IMR-90 (cell line): ENCODE measurements around the gene GIMAP8. TPM values are rescaled to one million over a fixed set of nuclear protein-coding genes. Genes with fewer than 3 reads are reported as not detected.
A peak's percentile ranks its signal among the peaks of the same experiment; 100 is the strongest.

Source experiments
- ATAC-seq: fragments of 200-7000 bp; cut with Tn5 transposase; 2 replicates; pipeline ENCODE4 v1.9.1; 2020; ENCODE audit warnings: low read depth, mild to moderate bottlenecking, moderate library complexity
- BruUV-seq: library from RNA; stranded (reverse); fragments of 400-500 nt; replicated peaks from 2 replicates; lab custom pipeline; 2021; lab: Mats Ljungman, UMichigan
- CTCF ChIA-PET: fragments of 300-600 bp; formaldehyde crosslinking; extraction: SDS; loops from one replicate; lab custom pipeline; 2021; ENCODE audit warnings: antibody characterized with exemption; lab: Yijun Ruan, JAX
- POLR2A ChIA-PET: fragments of 300-600 bp; sonication (Branson Sonifier 250); formaldehyde crosslinking; loops from one replicate; lab custom pipeline; 2022; ENCODE audit warnings: antibody characterized with exemption; ENCODE audit not compliant: unreplicated experiment; lab: Charles Lee
- DNase-seq: peaks from one replicate; pipeline ENCODE4 v3.0.0; 2013
- H2AFZ ChIP-seq: replicated peaks from 2 replicates; pipeline ENCODE3; 2013; ENCODE audit warnings: low read length, mild to moderate bottlenecking; ENCODE audit not compliant: poor library complexity
- H2AK5ac ChIP-seq: 2 replicates; pipeline ENCODE4 v1.6.1; 2013; ENCODE audit warnings: low read depth, low read length, inconsistent platforms
- H2AK9ac ChIP-seq: replicated peaks from 2 replicates; pipeline ENCODE3; 2013; ENCODE audit warnings: mild to moderate bottlenecking, low read depth, low read length, moderate library complexity; ENCODE audit not compliant: poor library complexity
- H2BK120ac ChIP-seq: 2 replicates; pipeline ENCODE4 v1.6.1; 2013; ENCODE audit warnings: low read depth, low read length, inconsistent platforms
- H2BK15ac ChIP-seq: 3 replicates; pipeline ENCODE4 v1.6.1; 2013; ENCODE audit warnings: low read depth, low read length, inconsistent platforms
- H2BK20ac ChIP-seq: 2 replicates; pipeline ENCODE4 v1.6.1; 2013; ENCODE audit warnings: low read depth, mild to moderate bottlenecking, inconsistent platforms, low read length, moderate library complexity
- H2BK5ac ChIP-seq: 2 replicates; pipeline ENCODE4 v1.6.1; 2013; ENCODE audit warnings: mild to moderate bottlenecking, low read depth, low read length, inconsistent platforms; ENCODE audit not compliant: poor library complexity, severe bottlenecking
- H3K14ac ChIP-seq: replicated peaks from 2 replicates; pipeline ENCODE4 v1.6.1; 2013; ENCODE audit warnings: low read depth, low read length, inconsistent platforms
- H3K18ac ChIP-seq: 2 replicates; pipeline ENCODE4 v1.6.1; 2013; ENCODE audit warnings: low read depth, low read length, control low read depth
- H3K23ac ChIP-seq: 2 replicates; pipeline ENCODE4 v1.6.1; 2013; ENCODE audit warnings: low read depth, low read length, inconsistent platforms
- H3K27ac ChIP-seq: 2 replicates; pipeline ENCODE4 v1.5.1; 2013; ENCODE audit warnings: mild to moderate bottlenecking, control low read depth, low read length; ENCODE audit not compliant: insufficient read depth
- H3K27me3 ChIP-seq: 2 replicates; pipeline ENCODE4 v1.6.1; 2013; ENCODE audit warnings: low read length; ENCODE audit not compliant: control insufficient read depth, insufficient read depth
- H3K36me3 ChIP-seq: 2 replicates; pipeline ENCODE4 v1.6.1; 2013; ENCODE audit warnings: low read length, mixed read lengths; ENCODE audit not compliant: control insufficient read depth, insufficient read depth
- H3K4ac ChIP-seq: 2 replicates; pipeline ENCODE4 v1.6.1; 2013; ENCODE audit warnings: low read depth, low read length, inconsistent platforms
- H3K4me1 ChIP-seq: 2 replicates; pipeline ENCODE4 v1.6.1; 2013; ENCODE audit warnings: low read length, mixed read lengths; ENCODE audit not compliant: control insufficient read depth, insufficient read depth
- H3K4me2 ChIP-seq: 2 replicates; pipeline ENCODE4 v1.6.1; 2013; ENCODE audit warnings: low read depth, mild to moderate bottlenecking, control low read depth, low read length, moderate library complexity
- H3K4me3 ChIP-seq: 2 replicates; pipeline ENCODE4 v1.5.1; 2013; ENCODE audit warnings: low read depth, mild to moderate bottlenecking, control low read depth, low read length, moderate library complexity; ENCODE audit not compliant: insufficient read depth
- H3K56ac ChIP-seq: 2 replicates; pipeline ENCODE4 v1.6.1; 2013; ENCODE audit warnings: low read length, inconsistent platforms; ENCODE audit not compliant: insufficient read depth; ENCODE audit errors: extremely low read depth
- H3K79me1 ChIP-seq, 2 experiments: 2 replicates each; pipeline ENCODE4 v1.6.1; 2013; ENCODE audit warnings: low read length in 2 of 2, inconsistent platforms in 1 of 2, low read depth in 1 of 2
- H3K9ac ChIP-seq: 2 replicates; pipeline ENCODE4 v1.6.1; 2013; ENCODE audit warnings: low read depth, low read length, control low read depth
- H3K9me1 ChIP-seq: 2 replicates; pipeline ENCODE4 v1.6.1; 2013; ENCODE audit warnings: low read length, inconsistent platforms; ENCODE audit not compliant: insufficient read depth
- H3K9me3 ChIP-seq: 2 replicates; pipeline ENCODE4 v1.6.1; 2013; ENCODE audit warnings: low read length; ENCODE audit not compliant: control insufficient read depth, insufficient read depth
- H4K20me1 ChIP-seq: 2 replicates; pipeline ENCODE4 v1.6.1; 2013; ENCODE audit warnings: low read length, inconsistent platforms; ENCODE audit not compliant: insufficient read depth
- H4K5ac ChIP-seq: 2 replicates; pipeline ENCODE4 v1.6.1; 2013; ENCODE audit warnings: mild to moderate bottlenecking, low read depth, low read length, control low read depth
- H4K8ac ChIP-seq, 2 experiments: 2 replicates each; pipeline ENCODE4 v1.6.1; 2013; ENCODE audit warnings: low read depth in 2 of 2, low read length in 2 of 2, control low read depth in 1 of 2, inconsistent platforms in 1 of 2
- H4K91ac ChIP-seq: 2 replicates; pipeline ENCODE4 v1.6.1; 2013; ENCODE audit warnings: low read depth, low read length, inconsistent platforms; ENCODE audit not compliant: insufficient read depth
- BHLHE40 ChIP-seq: fragments of 150-350 bp; IDR thresholded peaks from 2 replicates; pipeline ENCODE4 v1.6.1; 2016; ENCODE audit warnings: mild to moderate bottlenecking, low read depth, low read length
- CEBPB ChIP-seq: IDR thresholded peaks from 2 replicates; pipeline ENCODE4 v1.6.1; 2012; ENCODE audit warnings: low read depth, low read length, improper control_type of control experiment
- CHD1 ChIP-seq: IDR thresholded peaks from 2 replicates; pipeline ENCODE4 v1.6.1; 2012; ENCODE audit warnings: low read depth, low read length, improper control_type of control experiment
- CTCF ChIP-seq: conservative IDR thresholded peaks from 2 replicates; pipeline ENCODE4 v1.5.1; 2012; ENCODE audit warnings: mild to moderate bottlenecking, low read depth, low read length, improper control_type of control experiment
- MAFK ChIP-seq: IDR thresholded peaks from 2 replicates; pipeline ENCODE4 v1.6.1; 2012; ENCODE audit warnings: low read depth, low read length, improper control_type of control experiment
- MAZ ChIP-seq: IDR thresholded peaks from 2 replicates; pipeline ENCODE4 v1.6.1; 2012; ENCODE audit warnings: low read depth, mild to moderate bottlenecking, low read length, improper control_type of control experiment, moderate library complexity, borderline replicate concordance
- MXI1 ChIP-seq: IDR thresholded peaks from 2 replicates; pipeline ENCODE4 v1.6.1; 2012; ENCODE audit warnings: low read depth, mild to moderate bottlenecking, low read length, moderate library complexity, borderline replicate concordance
- NFE2L2 ChIP-seq: fragments of 150-350 bp; IDR thresholded peaks from 2 replicates; pipeline ENCODE4 v1.6.1; 2016; ENCODE audit warnings: low read depth, mild to moderate bottlenecking, low read length
- POLR2A ChIP-seq: IDR thresholded peaks from 2 replicates; pipeline ENCODE4 v1.6.1; 2012; ENCODE audit warnings: mild to moderate bottlenecking, low read depth, low read length
- RAD21 ChIP-seq: IDR thresholded peaks from 2 replicates; pipeline ENCODE4 v1.6.1; 2012; ENCODE audit warnings: low read length, improper control_type of control experiment
- RCOR1 ChIP-seq: IDR thresholded peaks from 2 replicates; pipeline ENCODE4 v1.6.1; 2012; ENCODE audit warnings: mild to moderate bottlenecking, low read length, improper control_type of control experiment; ENCODE audit not compliant: insufficient replicate concordance
- RFX5 ChIP-seq: IDR thresholded peaks from 2 replicates; pipeline ENCODE4 v1.8.0; 2012; ENCODE audit warnings: low read depth, mild to moderate bottlenecking, low read length, moderate library complexity
- SMC3 ChIP-seq: fragments of 150-350 bp; IDR thresholded peaks from 2 replicates; pipeline ENCODE4 v1.6.1; 2016; ENCODE audit warnings: low read depth, mild to moderate bottlenecking, antibody characterized with exemption, low read length, moderate library complexity
- USF2 ChIP-seq: fragments of 150-350 bp; IDR thresholded peaks from 2 replicates; pipeline ENCODE4 v1.6.1; 2017; ENCODE audit warnings: mild to moderate bottlenecking, antibody characterized with exemption, low read length, low read depth
- WGBS, 2 experiments: methylation state at CpG; one replicate each; pipeline versions ENCODE4 v1.1.5 to v1.1.7; 2013; ENCODE audit warnings: missing lambda C conversion rate in 2 of 2; ENCODE audit not compliant: insufficient read length in 1 of 2; ENCODE audit errors: extremely low coverage in 2 of 2; 5-methylcytosine and 5-hydroxymethylcytosine counted together
- dilution Hi-C: fragments of 300-500 bp; cut with HindIII; formaldehyde crosslinking; loops from one replicate; pipeline ENCODE4 v1.14.3; 2018; ENCODE audit warnings: low sequenced_read_pairs; ENCODE audit not compliant: unreplicated experiment
- in situ Hi-C: fragments of 300-500 bp; cut with MboI; formaldehyde crosslinking; loops from 3 replicates; pipeline ENCODE4 v1.14.3; 2019; ENCODE audit warnings: low sequenced_read_pairs, inconsistent platforms, mixed read lengths
- intact Hi-C: fragments of 100-400 bp; cut with micrococcal nuclease; formaldehyde crosslinking; loops from 2 replicates; pipeline ENCODE4 v1.10.0; 2022
- polyA plus RNA-seq, 3 experiments: library from polyadenylated mRNA; depleted of rRNA; stranded (reverse); fragments of >200 nt; gene quantifications; 2 replicates each; pipeline ENCODE4 v1.2.3, GENCODE V29; 2012; ENCODE audit warnings: low replicate concordance in 1 of 3
- total RNA-seq: library from RNA; depleted of rRNA; stranded (reverse); fragments of >200 nt; gene quantifications from 2 replicates; pipeline ENCODE4 v1.2.3, GENCODE V29; 2012
- TF ChIP-seq, protein P1 (sequence below): fragments of 150-350 bp; IDR thresholded peaks from 2 replicates; pipeline ENCODE4 v1.6.1; 2016; ENCODE audit warnings: low read depth, mild to moderate bottlenecking, low read length, moderate library complexity, borderline replicate concordance

GIMAP8 gene
- total and polyA plus RNA-seq, 2 of the 4 experiments (the other 2 are of a cell fraction), result not detected

DNA sequence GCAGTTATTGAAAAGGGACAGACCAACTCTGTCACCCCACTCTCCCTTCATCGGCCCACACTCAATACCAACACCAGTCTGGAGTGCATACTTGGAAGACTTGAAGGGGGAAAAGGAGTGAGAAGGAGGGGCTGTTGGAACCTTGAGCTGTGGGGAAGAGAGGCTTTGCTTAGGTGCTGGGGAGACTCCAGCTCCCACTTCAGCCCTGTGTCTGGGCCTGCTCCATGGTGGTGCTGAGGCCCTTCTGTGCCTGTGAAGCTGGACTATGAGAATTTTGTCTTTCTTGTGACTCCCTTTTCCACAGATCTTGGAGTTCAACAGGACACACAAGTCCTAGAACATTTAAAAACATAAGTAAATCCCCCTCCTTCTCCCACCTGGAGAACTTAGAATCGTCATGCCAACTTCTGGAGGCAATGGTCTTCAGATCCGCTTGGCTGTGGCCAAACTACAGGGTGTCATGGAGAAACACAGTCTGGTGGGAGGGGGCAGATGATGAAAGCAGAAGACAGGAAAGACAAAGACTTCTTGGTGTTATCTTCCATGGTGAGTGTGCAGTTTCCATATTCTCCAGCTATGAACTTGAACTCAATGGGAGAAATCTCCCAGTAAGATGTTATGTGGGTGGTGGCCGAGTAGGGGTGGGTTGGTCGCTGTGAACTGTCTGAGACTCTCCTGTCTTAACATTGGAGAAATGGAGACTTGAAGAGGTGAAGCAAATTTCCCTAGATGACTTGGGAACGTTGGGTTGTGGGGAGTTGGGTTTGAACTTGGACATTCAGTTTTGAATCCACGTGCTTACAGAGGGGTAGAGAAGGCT lies 18.4 kb upstream of the GIMAP8 start:
- no TSS peak for BruUV-seq
- ATAC-seq, result no peak
- TF ChIP-seq MAZ (no peak), RCOR1 (no peak), SMC3 (no peak), POLR2A (no peak), CTCF (no peak), CHD1 (no peak), USF2 (no peak), BHLHE40 (no peak), MXI1 (no peak), MAFK (no peak), RFX5 (no peak), NFE2L2 (no peak), CEBPB (no peak), RAD21 (no peak)
- TF ChIP-seq, protein P1, sequence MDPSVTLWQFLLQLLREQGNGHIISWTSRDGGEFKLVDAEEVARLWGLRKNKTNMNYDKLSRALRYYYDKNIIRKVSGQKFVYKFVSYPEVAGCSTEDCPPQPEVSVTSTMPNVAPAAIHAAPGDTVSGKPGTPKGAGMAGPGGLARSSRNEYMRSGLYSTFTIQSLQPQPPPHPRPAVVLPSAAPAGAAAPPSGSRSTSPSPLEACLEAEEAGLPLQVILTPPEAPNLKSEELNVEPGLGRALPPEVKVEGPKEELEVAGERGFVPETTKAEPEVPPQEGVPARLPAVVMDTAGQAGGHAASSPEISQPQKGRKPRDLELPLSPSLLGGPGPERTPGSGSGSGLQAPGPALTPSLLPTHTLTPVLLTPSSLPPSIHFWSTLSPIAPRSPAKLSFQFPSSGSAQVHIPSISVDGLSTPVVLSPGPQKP, result no peak

More for the DNA sequence above, 18.4 kb upstream of the GIMAP8 start:
- no peak overlapping the region for H4K5ac ChIP-seq
- WGBS, 2 experiments, result 70% methylated on average over 2 of the region's 7 CpGs; no CpG with 5 or more reads in 1 of the 2 experiments
- H3K9me3 ChIP-seq, result no peaks in the 10 kb centered on the region
- H2BK5ac ChIP-seq, result no peak overlapping the region
- no peak overlapping the region for H3K56ac ChIP-seq
- no peak overlapping the region for H2AK5ac ChIP-seq
- H4K8ac ChIP-seq, result no peak overlapping the region
- H3K4me3 ChIP-seq, result no peak overlapping the region
- no peak overlapping the region for H2BK20ac ChIP-seq
- no peak overlapping the region for H3K4me2 ChIP-seq
- H4K20me1 ChIP-seq, result no peaks in the 10 kb centered on the region
- no peak overlapping the region for H4K91ac ChIP-seq
- no peak overlapping the region for H3K23ac ChIP-seq
- H3K27me3 ChIP-seq, result no peaks in the 10 kb centered on the region
- H2AFZ ChIP-seq, result no peak overlapping the region
- H2BK15ac ChIP-seq, result no peak overlapping the region
- H3K14ac ChIP-seq, result no peak overlapping the region
- ChIA-PET CTCF (interaction anchor here (1.0 kb wide), 1 partner anchor 586 kb away, joined by 4 read pairs; no protein-coding TSS in a partner anchor), POLR2A (no interaction called here)
- in situ Hi-C loops (no loop called here), intact Hi-C loops (no loop called here), dilution Hi-C loops (no loop called here)
- DNase-seq, result no peak
- H2AK9ac ChIP-seq, result no peak overlapping the region
- no peak overlapping the region for H3K9ac ChIP-seq
- peak overlapping the region; percentile 35 for H3K18ac ChIP-seq
- no peak overlapping the region for H3K4ac ChIP-seq
- H3K27ac ChIP-seq, result no peak overlapping the region
- no peaks in the 10 kb centered on the region for H3K9me1 ChIP-seq
- H3K4me1 ChIP-seq, result peaks cover 21% of the 10 kb centered on the region
- H2BK120ac ChIP-seq, result no peak overlapping the region
- no peaks in the 10 kb centered on the region for H3K36me3 ChIP-seq
- H3K79me1 ChIP-seq, result no peaks in the 10 kb centered on the region
